Measurements from ENCODE around the gene DRD5. TPM values are rescaled to one million over a fixed set of nuclear protein-coding genes. Genes with fewer than 3 reads are reported as not detected.

Gene DRD5
- total RNA-seq, 1 donor from 2014 or later, result not detected

DNA sequence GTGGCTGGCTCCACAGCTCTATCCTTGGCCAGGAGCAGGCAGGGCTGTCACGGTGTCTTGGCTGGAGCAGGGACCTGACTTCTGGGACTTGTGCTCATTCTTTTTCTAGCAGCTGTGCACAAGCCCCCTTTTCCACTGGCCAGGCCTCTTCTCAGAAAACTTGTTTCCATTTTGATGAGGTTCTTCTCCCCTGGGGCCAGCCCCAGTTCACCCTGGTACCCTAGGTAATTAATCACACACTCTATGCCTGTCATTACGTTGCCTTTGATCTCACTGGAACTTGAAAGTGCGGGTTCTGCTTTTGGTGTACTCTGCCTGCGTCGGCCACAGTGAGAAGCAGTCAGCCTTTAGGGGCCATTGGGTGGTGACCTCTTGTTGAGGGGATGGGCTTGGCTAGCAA lies 26.6 kb downstream of the DRD5 start:
- DNase-seq (no peak), ATAC-seq (no peak)
- Histone ChIP-seq H3K9me3 (no peaks in the 10 kb centered on the region), H3K27me3 (ENCODE audit: low read depth) (no peaks in the 10 kb centered on the region), H3K36me3 (no peaks in the 10 kb centered on the region), H3K4me1 (no peaks in the 10 kb centered on the region), H3K4me3 (no peak overlapping the region), H3K27ac (no peak overlapping the region)
- TF ChIP-seq, protein P1, sequence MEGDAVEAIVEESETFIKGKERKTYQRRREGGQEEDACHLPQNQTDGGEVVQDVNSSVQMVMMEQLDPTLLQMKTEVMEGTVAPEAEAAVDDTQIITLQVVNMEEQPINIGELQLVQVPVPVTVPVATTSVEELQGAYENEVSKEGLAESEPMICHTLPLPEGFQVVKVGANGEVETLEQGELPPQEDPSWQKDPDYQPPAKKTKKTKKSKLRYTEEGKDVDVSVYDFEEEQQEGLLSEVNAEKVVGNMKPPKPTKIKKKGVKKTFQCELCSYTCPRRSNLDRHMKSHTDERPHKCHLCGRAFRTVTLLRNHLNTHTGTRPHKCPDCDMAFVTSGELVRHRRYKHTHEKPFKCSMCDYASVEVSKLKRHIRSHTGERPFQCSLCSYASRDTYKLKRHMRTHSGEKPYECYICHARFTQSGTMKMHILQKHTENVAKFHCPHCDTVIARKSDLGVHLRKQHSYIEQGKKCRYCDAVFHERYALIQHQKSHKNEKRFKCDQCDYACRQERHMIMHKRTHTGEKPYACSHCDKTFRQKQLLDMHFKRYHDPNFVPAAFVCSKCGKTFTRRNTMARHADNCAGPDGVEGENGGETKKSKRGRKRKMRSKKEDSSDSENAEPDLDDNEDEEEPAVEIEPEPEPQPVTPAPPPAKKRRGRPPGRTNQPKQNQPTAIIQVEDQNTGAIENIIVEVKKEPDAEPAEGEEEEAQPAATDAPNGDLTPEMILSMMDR (IDR thresholded peaks at IDR 0.05), result no peak
- intact Hi-C loops (cut with DNase I), result no loop called here

DNA sequence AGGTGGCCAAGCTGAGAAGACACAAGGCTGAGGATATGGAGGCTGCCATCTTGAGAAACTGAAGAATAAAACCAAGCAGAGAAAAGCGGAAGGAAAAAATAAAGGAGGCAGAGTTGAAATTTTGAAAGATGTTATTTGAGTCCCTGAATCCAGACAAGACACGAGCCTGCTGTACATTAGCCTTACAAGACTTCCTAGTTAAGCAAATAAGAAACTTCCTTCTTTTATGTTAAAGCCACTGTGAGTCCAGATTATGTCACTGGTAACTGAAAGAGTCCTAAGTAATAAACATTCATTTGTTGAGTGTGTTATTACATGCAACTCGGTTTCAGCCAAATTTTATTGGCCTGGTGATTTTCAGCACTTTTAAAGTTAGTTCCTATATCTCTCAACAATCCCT lies 30.4 kb downstream of the DRD5 start:
- Histone ChIP-seq H3K27ac (peak overlapping the region; percentile 50), H3K36me3 (no peaks in the 10 kb centered on the region), H3K9me3 (no peaks in the 10 kb centered on the region), H3K4me1 (no peaks in the 10 kb centered on the region), H3K27me3 (ENCODE audit: low read depth) (no peaks in the 10 kb centered on the region), H3K4me3 (no peak overlapping the region)
- intact Hi-C loops (cut with DNase I), result no loop called here
- TF ChIP-seq, protein P1 (IDR thresholded peaks at IDR 0.05), result no peak
- DNase-seq (no peak), ATAC-seq (peak; percentile 65 to 71)

DNA sequence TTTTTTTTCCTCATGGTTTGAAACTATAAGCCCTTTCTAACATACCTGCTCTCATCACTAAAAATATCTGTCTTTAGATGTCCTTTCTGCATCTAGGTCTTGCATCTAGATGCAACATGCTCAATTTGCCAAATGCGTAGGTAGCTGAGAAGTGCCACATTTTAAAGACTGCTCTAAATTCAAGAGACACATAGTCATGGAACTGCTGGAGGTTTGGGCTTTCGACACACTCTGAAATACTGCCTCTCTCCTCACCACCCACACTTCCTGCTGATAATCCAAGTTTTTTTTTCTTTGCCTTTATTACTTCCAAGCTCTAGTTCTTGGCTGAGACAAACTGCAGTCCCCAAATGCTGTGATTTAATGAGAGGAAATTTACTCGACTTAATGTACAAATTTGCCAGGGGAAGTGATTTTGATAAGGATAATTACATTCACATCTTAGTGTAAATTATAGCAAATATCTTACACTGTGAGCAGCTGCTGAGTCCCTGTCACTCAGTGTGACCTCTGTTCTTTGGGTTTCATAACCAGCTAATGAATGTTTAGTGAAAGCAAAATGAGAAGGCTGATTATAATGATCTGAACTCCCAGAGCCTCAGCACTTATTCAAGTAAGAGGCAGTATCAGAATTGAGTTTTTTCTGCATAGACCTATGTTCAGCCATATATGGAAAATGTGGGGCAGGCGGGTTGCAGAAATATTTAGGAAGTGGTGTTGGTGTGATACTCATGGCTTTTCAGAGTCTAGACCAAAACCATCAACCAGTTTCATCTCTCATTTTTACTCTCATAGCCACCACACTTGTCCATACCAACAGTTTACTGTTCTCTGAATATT lies 31.3 kb downstream of the DRD5 start:
- peak overlapping the region; percentile 50 for H3K27ac ChIP-seq
- peak; percentile 67 to 74 for ATAC-seq
- H3K36me3 ChIP-seq, result no peaks in the 10 kb centered on the region
- intact Hi-C loops (cut with DNase I), result no loop called here
- H3K4me3 ChIP-seq, result no peak overlapping the region
- TF ChIP-seq, protein P1 (IDR thresholded peaks at IDR 0.05), result no peak
- H3K27me3 ChIP-seq (ENCODE audit: low read depth), result no peaks in the 10 kb centered on the region
- H3K9me3 ChIP-seq, result no peaks in the 10 kb centered on the region
- DNase-seq, result no peak
- H3K4me1 ChIP-seq, result no peaks in the 10 kb centered on the region

DNA sequence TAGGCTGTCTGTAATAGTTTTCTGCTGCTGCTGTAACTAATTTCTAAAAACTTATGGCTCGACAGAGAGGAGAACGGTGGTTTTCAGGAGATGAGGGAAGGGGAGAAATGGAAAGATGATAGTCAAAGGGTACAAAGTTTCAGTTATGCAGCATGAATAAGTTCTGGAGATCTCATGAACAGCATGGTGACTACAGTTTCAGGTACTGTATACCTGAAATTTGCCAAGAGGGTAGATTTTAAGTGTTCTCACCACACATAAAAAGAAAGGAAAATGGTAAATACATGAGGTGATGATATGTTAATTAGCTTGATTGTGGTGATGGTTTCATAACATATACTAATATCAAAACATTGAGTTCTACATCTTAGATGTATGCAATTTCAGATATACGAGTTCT lies 34.9 kb downstream of the DRD5 start:
- H3K4me1 ChIP-seq, result no peaks in the 10 kb centered on the region
- DNase-seq, result no peak

DNA sequence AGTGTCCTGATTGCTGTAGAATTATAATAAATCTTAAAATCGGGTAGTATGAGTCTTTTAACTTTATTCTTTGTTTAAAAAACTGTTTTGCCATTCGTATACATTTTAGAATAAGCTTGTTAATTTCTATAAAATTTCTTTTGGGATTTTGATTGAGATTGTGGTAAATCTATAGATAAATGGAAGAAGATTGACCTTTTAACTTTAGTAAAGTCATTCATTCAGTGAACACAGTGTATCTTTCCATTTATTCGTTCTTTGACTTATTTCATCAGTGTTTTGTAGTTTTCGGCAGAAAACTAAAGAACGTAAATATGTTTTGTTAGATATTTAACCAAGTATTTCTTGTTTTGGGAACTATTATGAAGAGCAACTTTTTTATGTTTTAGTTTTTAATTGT lies 38.9 kb downstream of the DRD5 start:
- no peak for DNase-seq
- Histone ChIP-seq H3K36me3 (no peaks in the 10 kb centered on the region), H3K4me1 (no peaks in the 10 kb centered on the region), H3K9me3 (no peaks in the 10 kb centered on the region), H3K27me3 (ENCODE audit: low read depth) (no peaks in the 10 kb centered on the region), H3K4me3 (no peak overlapping the region), H3K27ac (no peak overlapping the region)
- no peak for ATAC-seq
- TF ChIP-seq, protein P1 (IDR thresholded peaks at IDR 0.05), result no peak
- intact Hi-C loops (cut with DNase I), result no loop called here

More for the DNA sequence above, 34.9 kb downstream of the DRD5 start:
- Histone ChIP-seq H3K9me3 (no peaks in the 10 kb centered on the region), H3K4me3 (no peak overlapping the region), H3K27ac (no peak overlapping the region), H3K36me3 (no peaks in the 10 kb centered on the region), H3K27me3 (ENCODE audit: low read depth) (no peaks in the 10 kb centered on the region)
- TF ChIP-seq, protein P1 (IDR thresholded peaks at IDR 0.05), result no peak
- no peak for ATAC-seq
- intact Hi-C loops (cut with DNase I), result no loop called here
